Activated T-cell treated with anti-CD3 and anti-CD28 coated beads, Interleukin-2, amount 50 U/mL, for 72 hours (primary cell): ENCODE measurements around the gene CRYL1. TPM values are rescaled to one million over a fixed set of nuclear protein-coding genes. Genes with fewer than 3 reads are reported as not detected.

Experiments
- ATAC-seq, 2 donors: fragments of 150-1000 bp; cut with Tn5 transposase; replicated peaks in 1 of 2; 2 replicates each; pipeline ENCODE4 v1.10.0; 2021; ENCODE audit warnings: moderate library complexity in 2 of 2, mild to moderate bottlenecking in 1 of 2
- DNase-seq, 2 donors: peaks; one replicate each; pipeline ENCODE4 v3.0.0; 2021 to 2022; ENCODE audit warnings: mixed read lengths in 1 of 2
- H3K27ac Mint-ChIP-seq: one replicate; pipeline ENCODE4 v1.8.0; 2022; ENCODE audit warnings: mild to moderate bottlenecking, moderate library complexity, mixed read lengths
- H3K27me3 Mint-ChIP-seq: one replicate; pipeline ENCODE4 v1.8.0; 2022; ENCODE audit warnings: low read depth, mixed read lengths
- H3K36me3 Mint-ChIP-seq, 2 donors: one replicate each; pipeline ENCODE4 v1.8.0; 2022; ENCODE audit warnings: mixed read lengths in 2 of 2, mild to moderate bottlenecking in 1 of 2; ENCODE audit not compliant: insufficient read depth in 2 of 2
- H3K4me1 Mint-ChIP-seq: one replicate; pipeline ENCODE4 v1.8.0; 2022; ENCODE audit warnings: low read depth, mixed read lengths
- H3K4me3 Mint-ChIP-seq, 2 donors: one replicate each; pipeline ENCODE4 v1.8.0; 2022; ENCODE audit warnings: mild to moderate bottlenecking in 2 of 2, mixed read lengths in 2 of 2, moderate library complexity in 2 of 2
- H3K9me3 Mint-ChIP-seq, 2 donors: one replicate each; pipeline ENCODE4 v1.8.0; 2022; ENCODE audit warnings: mixed read lengths in 2 of 2
- total RNA-seq, 2 donors: library from RNA; stranded (reverse); gene quantifications; one replicate each; pipeline ENCODE4 v1.2.3, GENCODE V29; 2022

The CRYL1 gene
- total RNA-seq, 2 donors from 2014 or later, result 15.7 to 16.7 TPM

DNA sequence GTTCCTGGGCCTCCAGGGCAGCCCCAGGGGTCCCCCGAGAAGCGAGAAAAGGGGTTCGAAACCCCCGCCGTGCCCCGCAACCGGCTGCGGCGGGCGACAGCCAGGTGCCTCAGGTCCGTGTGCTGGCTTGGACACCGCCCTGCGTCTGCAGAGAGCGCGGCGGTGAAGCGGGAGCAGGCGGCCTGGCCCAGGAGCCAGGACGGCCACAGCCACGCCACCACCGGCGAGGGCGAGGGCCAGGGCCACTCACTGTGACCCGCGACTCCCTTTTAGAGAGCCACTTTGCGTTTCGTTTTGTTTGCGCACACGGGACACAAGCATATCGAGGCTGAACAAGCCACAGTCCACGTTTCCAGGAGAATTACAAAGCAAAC is 110.4 kb downstream of the CRYL1 start:
- no peak for ATAC-seq
- no peak for DNase-seq
- H3K27ac Mint-ChIP-seq, result no peak overlapping the region
- peaks cover 55% of the 10 kb centered on the region for H3K4me1 Mint-ChIP-seq
- H3K4me3 Mint-ChIP-seq, result no peak overlapping the region
- H3K27me3 Mint-ChIP-seq, result peaks cover 17% of the 10 kb centered on the region
- H3K9me3 Mint-ChIP-seq, result peaks cover 5 to 8% of the 10 kb centered on the region in 2 donors
- peaks cover 18 to 19% of the 10 kb centered on the region in 2 donors for H3K36me3 Mint-ChIP-seq

DNA sequence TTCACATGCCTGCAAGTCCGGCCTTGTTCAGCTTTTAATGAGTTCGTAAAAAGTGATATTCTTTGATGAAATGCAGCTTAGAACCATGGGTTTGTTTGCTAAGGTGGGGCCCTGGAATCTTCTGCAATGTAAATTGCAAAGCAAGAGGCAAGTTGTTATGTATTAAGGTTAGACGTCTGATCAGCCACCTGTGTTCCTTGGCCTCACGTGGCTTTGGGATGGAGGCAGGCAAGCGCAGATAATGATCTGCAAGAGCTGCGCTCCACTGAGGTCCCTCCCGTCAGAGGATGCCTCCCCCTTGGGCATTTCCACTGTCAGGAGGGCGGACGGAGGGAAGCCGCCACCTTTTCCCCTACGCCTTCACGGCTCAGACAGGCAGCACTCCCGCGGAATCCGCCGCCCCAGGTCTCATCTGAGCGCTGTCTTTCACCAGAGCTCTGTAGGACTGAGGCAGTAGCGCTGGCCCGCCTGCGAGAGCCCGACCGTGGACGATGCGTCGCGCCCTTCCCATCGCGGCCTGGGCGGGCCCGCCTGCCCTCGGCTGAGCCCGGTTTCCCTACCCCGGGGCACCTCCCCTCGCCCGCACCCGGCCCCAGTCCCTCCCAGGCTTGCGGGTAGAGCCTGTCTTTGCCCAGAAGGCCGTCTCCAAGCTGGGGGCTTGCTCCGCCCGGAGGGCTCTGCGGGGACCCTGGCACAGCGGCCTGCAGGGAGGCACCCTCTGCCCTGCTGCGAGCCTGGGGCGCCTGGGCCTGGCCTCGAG is 110.9 kb downstream of the CRYL1 start:
- DNase-seq, result no peak
- Mint-ChIP-seq H3K4me1 (peaks cover 50% of the 10 kb centered on the region), H3K27ac (no peak overlapping the region), H3K36me3 (peaks cover 18 to 19% of the 10 kb centered on the region in 2 donors), H3K9me3 (peaks cover 5 to 8% of the 10 kb centered on the region in 2 donors), H3K4me3 (no peak overlapping the region), H3K27me3 (peaks cover 17% of the 10 kb centered on the region)
- ATAC-seq, result no peak

DNA sequence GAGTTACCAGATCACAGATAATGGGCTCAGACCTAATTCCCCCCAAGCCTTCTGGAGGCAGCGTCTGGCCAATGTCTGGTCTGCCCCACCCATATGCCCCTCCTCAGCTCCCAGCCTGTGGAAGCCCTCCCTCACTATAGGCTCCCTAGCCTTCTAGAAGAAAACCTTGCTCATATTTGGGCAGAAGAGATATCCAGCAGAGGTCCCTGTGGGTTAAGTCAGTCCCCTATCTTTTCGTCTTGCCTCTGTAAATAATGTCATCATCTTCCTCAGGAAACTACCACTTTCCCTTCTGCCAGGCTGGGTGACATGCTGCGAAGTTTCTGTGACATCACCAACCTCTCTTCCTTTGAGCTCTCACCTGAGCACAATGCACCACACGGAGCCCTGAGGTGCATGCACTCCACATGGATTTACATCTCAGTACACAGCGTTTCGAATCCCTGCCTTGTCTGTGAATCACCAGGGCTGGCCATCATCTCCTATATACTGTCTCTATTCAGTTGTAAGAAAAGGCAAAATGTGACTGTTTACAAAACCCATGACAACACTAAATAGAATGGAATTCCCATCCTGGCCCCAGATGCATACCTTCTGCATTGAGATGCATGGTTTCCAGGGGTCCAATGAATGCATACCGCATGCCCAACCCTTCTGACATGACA is 112.8 kb downstream of the CRYL1 start:
- Mint-ChIP-seq H3K4me3 (peak overlapping the region; percentile 27 to 67), H3K4me1 (peaks cover 31% of the 10 kb centered on the region), H3K9me3 (peaks cover 0 to 4% of the 10 kb centered on the region in 2 donors), H3K27me3 (peaks cover 9% of the 10 kb centered on the region), H3K36me3 (peaks cover 7 to 9% of the 10 kb centered on the region in 2 donors), H3K27ac (no peak overlapping the region)
- ATAC-seq, result peak; percentile 67 to 75
- DNase-seq, result peak in 1 of 2 donors; percentile 33

DNA sequence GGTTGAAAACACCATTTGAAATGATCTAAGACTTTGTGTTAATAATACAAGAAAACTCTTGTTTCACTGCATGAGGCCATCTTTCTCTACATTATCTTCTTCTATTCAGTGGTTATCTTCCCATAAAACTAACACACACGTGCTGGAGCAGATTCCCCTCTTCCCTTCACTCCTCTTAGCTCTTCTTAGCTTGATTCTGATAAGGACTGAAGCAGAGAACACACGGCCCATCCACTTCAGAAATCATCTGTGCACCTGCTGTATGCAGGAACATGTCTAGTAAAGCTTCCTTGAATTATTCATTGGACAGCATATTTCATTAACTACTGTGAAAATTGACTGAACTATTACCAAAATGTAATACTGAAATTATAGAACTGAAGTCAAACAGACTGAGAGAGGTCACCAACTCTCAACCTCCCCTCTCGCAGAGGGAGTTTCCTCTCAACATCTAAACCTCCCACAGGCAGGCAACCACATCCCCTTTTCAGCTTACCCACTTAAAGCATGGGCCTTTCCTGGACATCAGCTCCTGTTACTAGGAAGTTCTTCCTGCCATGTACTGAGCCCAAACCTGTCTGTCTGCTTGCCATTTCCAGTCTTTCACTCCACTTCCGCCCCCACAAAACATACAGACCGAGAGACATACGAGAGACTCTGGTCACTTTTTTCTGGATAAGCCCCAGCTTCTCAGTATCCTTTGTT is 113.9 kb downstream of the CRYL1 start:
- peaks cover 7 to 9% of the 10 kb centered on the region in 2 donors for H3K36me3 Mint-ChIP-seq
- ATAC-seq (peak; percentile 82 to 88), DNase-seq (peak; percentile 49 to 59)
- peaks cover 31% of the 10 kb centered on the region for H3K4me1 Mint-ChIP-seq
- H3K27ac Mint-ChIP-seq, result peak overlapping the region; percentile 79
- H3K27me3 Mint-ChIP-seq, result no peaks in the 10 kb centered on the region
- H3K9me3 Mint-ChIP-seq, result peaks cover 0 to 4% of the 10 kb centered on the region in 2 donors
- H3K4me3 Mint-ChIP-seq, result peak overlapping the region; percentile 55 to 83

DNA sequence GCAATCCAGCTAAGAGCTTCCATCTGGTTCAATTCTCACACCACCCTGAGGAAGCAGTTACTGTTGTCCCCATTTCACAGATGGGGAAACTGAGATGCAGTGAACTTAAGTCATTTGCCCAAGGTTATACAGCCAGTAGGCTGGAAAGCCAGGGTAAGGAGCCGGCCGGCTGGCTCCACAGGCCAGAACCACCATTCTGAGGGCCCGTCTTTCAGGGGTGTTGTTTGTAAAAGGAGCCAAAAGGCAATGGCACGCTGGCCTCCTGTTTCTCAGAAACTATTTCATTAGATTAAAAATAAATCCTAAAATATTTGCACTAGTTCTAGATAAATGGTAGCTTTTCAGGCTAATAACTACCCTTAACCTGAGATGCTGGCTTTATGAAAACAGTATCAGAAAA is 114.9 kb downstream of the CRYL1 start:
- H3K9me3 Mint-ChIP-seq, result peaks cover 0 to 1% of the 10 kb centered on the region in 2 donors
- H3K4me3 Mint-ChIP-seq, result no peak overlapping the region
- peaks cover 31% of the 10 kb centered on the region for H3K4me1 Mint-ChIP-seq
- ATAC-seq, result no peak
- DNase-seq, result no peak
- no peaks in the 10 kb centered on the region for H3K27me3 Mint-ChIP-seq
- H3K36me3 Mint-ChIP-seq, result peaks cover 5 to 6% of the 10 kb centered on the region in 2 donors
- no peak overlapping the region for H3K27ac Mint-ChIP-seq

DNA sequence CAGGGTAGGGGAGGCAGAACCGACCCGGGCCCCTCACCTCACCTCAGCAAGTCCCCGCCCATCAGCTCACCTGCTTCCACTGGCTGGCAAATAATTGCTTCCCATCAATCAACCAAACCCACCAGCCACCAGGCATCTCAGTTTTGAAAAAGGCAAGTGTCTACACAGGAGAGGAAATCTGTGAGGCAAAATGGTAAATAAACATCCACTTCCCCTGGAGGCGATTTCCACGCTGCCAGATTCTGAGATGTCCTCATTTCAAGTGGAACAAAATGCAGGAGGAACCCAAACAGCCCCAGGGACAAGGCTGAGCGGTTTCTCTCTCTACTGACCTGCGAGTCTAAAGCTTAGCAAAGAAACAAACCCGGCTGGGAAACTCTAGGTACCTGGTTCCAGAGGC is 117.5 kb downstream of the CRYL1 start:
- ATAC-seq (no peak), DNase-seq (no peak)
- H3K9me3 Mint-ChIP-seq, result no peaks in the 10 kb centered on the region
- H3K27me3 Mint-ChIP-seq, result no peaks in the 10 kb centered on the region
- H3K4me1 Mint-ChIP-seq, result peaks cover 28% of the 10 kb centered on the region
- H3K27ac Mint-ChIP-seq, result no peak overlapping the region
- H3K4me3 Mint-ChIP-seq, result no peak overlapping the region
- H3K36me3 Mint-ChIP-seq, result peaks cover 2 to 4% of the 10 kb centered on the region in 2 donors

DNA sequence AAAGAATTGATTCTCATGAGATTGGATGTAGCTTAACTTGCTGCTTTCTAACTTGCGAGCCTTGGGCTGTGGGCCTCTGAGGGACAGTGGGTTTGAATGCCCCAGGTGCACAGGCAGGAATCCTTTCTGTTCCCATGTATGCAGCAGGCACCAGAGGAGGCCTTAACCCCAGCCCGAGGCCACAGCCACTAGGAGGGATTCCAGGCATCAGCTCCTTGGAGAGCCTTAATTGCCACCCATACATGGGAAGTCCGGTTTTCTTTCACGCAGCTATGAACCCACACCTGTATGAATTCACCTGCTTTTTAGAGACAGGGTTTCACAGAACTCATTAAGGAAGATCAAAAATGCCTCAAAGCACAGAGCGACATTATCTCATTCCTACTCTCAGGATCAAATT is 117.9 kb downstream of the CRYL1 start:
- peaks cover 24% of the 10 kb centered on the region for H3K4me1 Mint-ChIP-seq
- DNase-seq, result no peak
- no peaks in the 10 kb centered on the region for H3K9me3 Mint-ChIP-seq
- no peak for ATAC-seq
- H3K27me3 Mint-ChIP-seq, result no peaks in the 10 kb centered on the region
- H3K4me3 Mint-ChIP-seq, result no peak overlapping the region
- H3K27ac Mint-ChIP-seq, result no peak overlapping the region
- H3K36me3 Mint-ChIP-seq, result peaks cover 2 to 4% of the 10 kb centered on the region in 2 donors

DNA sequence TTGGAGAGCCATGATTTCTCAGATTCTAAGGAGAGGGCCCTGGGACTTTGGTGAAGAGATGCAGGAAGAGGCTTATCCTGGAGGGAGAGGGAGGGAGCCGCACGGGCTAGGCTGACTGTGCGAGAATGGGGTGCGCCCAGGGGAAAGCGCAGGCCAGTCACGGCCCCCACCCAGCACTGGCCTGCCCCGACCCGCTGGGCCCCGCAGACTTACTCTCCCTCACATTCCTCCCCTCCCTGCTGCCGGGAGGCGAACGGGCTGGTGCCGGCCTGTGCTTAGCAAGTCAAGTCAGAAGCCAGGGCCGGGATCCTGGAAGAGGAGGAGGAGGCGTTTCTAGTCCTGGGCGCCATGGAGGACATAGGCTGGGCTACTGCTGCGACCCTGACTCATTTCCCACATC is 120.0 kb downstream of the CRYL1 start:
- no peaks in the 10 kb centered on the region for H3K9me3 Mint-ChIP-seq
- H3K27me3 Mint-ChIP-seq, result no peaks in the 10 kb centered on the region
- no peak for ATAC-seq
- DNase-seq, result no peak
- no peak overlapping the region for H3K4me3 Mint-ChIP-seq
- H3K4me1 Mint-ChIP-seq, result peaks cover 21% of the 10 kb centered on the region
- no peak overlapping the region for H3K27ac Mint-ChIP-seq
- peaks cover 0 to 1% of the 10 kb centered on the region in 2 donors for H3K36me3 Mint-ChIP-seq

DNA sequence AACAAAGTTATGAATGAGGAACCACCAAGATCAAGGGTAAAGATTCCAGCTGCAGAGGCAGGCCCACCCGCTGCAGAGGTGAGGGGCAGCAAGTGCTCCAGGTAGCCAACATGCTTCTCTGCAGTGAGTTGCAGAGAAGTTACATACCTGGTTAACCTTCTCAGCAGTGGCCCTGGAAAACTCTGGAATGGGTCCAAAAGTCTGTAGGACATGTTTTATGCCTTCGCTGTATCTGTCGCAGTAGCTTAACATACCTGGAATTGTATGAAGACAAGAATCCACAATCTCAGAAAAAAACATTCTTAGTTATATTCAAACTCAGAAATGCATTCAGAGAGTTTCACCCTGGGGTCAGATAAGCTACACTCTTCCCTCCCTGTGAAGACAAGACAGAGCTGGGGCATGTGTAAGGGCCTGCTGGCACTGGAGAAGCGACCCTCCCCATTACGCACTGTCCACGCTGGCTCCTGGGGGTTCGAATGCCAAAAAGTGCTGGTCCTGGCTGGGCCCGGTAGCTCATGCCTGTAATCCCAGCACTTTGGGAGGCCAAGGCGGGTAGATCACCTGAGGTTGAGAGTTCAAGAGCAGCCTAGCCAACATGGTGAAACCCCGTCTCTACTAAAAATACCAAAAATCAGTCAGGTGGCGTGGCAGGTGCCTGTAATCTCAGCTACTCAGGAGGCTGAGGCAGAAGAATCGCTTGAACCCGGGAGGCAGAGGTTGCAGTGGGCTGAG is 121.0 kb downstream of the CRYL1 start:
- H3K9me3 Mint-ChIP-seq, result no peaks in the 10 kb centered on the region
- DNase-seq (no peak), ATAC-seq (no peak)
- no peaks in the 10 kb centered on the region for H3K27me3 Mint-ChIP-seq
- no peak overlapping the region for H3K4me3 Mint-ChIP-seq
- H3K27ac Mint-ChIP-seq, result no peak overlapping the region
- H3K4me1 Mint-ChIP-seq, result peaks cover 22% of the 10 kb centered on the region
- H3K36me3 Mint-ChIP-seq, result peaks cover 0 to 1% of the 10 kb centered on the region in 2 donors

DNA sequence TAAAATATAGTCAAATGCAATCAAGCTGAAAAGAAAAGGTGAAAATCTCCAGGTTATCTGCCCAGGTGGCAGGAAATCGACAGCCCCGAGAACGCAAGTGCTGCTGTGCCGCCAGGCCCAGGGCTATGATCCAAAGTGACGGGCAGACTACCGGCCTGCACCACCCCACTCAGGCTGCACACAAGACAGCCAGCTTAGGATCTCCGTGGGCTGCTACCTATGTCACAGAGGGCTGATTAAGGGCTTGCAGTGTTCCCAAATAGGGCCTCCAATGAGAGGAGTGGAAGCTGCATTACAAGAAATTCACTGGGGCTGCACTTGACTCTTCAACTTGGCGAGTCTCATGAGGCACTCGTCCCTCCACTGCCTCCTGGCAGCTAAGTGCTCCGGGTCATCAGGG is 121.8 kb downstream of the CRYL1 start:
- peaks cover 0 to 1% of the 10 kb centered on the region in 2 donors for H3K36me3 Mint-ChIP-seq
- ATAC-seq (no peak), DNase-seq (no peak)
- no peak overlapping the region for H3K4me3 Mint-ChIP-seq
- H3K9me3 Mint-ChIP-seq, result no peaks in the 10 kb centered on the region
- H3K4me1 Mint-ChIP-seq, result peaks cover 22% of the 10 kb centered on the region
- no peak overlapping the region for H3K27ac Mint-ChIP-seq
- H3K27me3 Mint-ChIP-seq, result no peaks in the 10 kb centered on the region

DNA sequence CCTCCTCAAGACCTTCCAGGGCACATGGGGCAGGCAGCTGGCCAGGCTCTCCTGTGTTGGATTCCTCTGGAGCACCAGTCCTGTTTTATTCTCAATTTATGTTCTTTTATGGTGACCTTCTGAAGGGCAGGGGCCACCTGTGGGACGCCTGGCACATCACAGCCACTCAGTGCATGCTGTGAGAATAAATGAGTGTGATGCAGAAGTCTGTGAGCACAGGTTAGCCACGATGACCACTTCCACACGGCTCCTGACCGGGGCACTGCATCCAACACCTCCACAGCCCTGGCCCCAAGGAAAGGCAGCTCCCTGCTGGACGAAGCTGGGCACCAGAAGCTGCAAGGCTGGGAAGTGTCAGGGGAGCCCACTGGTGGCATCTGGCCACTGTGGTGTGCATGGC is 122.8 kb downstream of the CRYL1 start:
- H3K4me1 Mint-ChIP-seq, result peaks cover 22% of the 10 kb centered on the region
- H3K27ac Mint-ChIP-seq, result no peak overlapping the region
- H3K27me3 Mint-ChIP-seq, result no peaks in the 10 kb centered on the region
- H3K9me3 Mint-ChIP-seq, result no peaks in the 10 kb centered on the region
- ATAC-seq, result no peak
- no peak overlapping the region for H3K4me3 Mint-ChIP-seq
- no peak for DNase-seq
- no peaks in the 10 kb centered on the region for H3K36me3 Mint-ChIP-seq

DNA sequence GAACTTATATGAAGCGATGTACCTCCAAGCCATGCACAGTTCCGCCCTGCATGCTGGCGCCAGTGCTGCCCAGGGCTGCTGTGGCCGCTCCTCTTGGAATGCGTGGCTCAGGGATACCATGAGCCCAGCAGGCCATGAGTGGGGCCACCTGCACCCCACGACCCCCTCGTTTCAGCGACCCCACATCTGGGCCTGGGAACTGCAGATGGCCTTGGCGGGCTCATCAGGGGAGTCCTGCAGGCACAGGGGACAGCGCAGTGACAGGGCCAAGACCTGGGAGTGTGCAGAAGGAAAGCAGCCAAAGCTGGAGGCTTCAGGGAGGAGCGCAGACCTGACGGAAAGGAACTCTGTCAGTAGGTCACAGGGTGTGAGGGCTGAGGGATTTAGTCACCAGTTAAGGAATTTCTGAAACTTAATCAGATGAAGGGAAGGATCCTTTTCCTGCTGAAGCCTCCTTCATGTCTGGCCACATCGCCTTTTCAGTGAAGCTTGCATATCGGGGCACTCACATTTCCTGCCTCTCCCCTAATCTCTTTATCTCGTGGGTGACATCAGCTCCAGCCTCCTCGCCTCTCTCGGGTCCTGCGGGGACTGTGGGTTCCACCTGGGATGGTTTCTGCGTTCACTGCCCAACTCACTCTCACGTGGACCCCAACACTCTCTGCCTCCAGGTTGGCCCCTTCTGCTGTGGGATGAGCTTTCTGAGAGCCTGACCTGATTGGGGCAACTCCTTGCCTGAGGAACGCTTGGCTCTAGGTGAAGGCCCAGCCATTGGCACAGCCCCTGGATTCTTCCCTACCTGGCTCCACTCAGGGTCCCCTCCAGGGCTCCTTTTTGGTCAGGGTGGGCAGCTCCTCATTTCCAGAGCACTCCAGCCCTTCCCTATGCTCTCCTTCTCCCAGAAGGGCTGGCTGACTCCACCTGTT is 123.5 kb downstream of the CRYL1 start:
- no peak for DNase-seq

More for the DNA sequence above, 123.5 kb downstream of the CRYL1 start:
- H3K36me3 Mint-ChIP-seq, result no peaks in the 10 kb centered on the region
- H3K9me3 Mint-ChIP-seq, result no peaks in the 10 kb centered on the region
- H3K27ac Mint-ChIP-seq, result no peak overlapping the region
- peak; percentile 20 to 41 for ATAC-seq
- no peaks in the 10 kb centered on the region for H3K27me3 Mint-ChIP-seq
- H3K4me3 Mint-ChIP-seq, result no peak overlapping the region
- H3K4me1 Mint-ChIP-seq, result peaks cover 22% of the 10 kb centered on the region
